Measurements from ENCODE around the gene SLAMF7. TPM values are rescaled to one million over a fixed set of nuclear protein-coding genes. Genes with fewer than 3 reads are reported as not detected.

Gene SLAMF7
- polyA plus RNA-seq, 1 donor (not counting 4 experiments of a cell fraction or from before 2014, with no cell fraction given), result 31.0 TPM

DNA sequence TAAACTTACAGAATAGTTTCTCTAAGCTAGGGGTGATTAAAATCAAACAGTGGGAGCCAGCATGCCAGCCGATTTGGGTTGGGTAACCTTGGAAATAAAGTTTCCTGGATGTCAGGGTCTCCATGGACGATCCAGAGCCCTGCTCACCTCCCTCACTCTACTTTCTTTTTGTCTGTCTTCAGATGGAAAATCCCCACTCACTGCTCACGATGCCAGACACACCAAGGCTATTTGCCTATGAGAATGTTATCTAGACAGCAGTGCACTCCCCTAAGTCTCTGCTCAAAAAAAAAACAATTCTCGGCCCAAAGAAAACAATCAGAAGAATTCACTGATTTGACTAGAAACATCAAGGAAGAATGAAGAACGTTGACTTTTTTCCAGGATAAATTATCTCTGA, 13.9 kb downstream of the SLAMF7 start:
- H3K9me1 ChIP-seq (ENCODE audit: control insufficient read depth, extremely low read depth, insufficient read depth, low read length), result no peaks in the 10 kb centered on the region
- H2AFZ ChIP-seq (ENCODE audit: control insufficient read depth, low read length), result no peak overlapping the region
- H3K4me3 ChIP-seq (ENCODE audit: control insufficient read depth in 2 of 3, extremely low read depth in 1 of 3, insufficient read depth in 2 of 3, low read depth in 1 of 3, low read length in 3 of 3), result no peak overlapping the region
- H3K4me2 ChIP-seq (ENCODE audit: control insufficient read depth, extremely low read depth, insufficient read depth, low read depth, low read length), result no peak overlapping the region
- no peaks in the 10 kb centered on the region for H4K20me1 ChIP-seq (ENCODE audit: control insufficient read depth, extremely low read depth, insufficient read depth, low read length)
- H3K36me3 ChIP-seq (ENCODE audit: control insufficient read depth in 2 of 2, extremely low read depth in 1 of 2, insufficient read depth in 2 of 2, low read length in 2 of 2), result peaks cover 0 to 10% of the 10 kb centered on the region in 2 experiments
- TF ChIP-seq EZH2 (IDR thresholded peaks at IDR 0.05; ENCODE audit: low read length), result no peak
- TF ChIP-seq, protein P1, sequence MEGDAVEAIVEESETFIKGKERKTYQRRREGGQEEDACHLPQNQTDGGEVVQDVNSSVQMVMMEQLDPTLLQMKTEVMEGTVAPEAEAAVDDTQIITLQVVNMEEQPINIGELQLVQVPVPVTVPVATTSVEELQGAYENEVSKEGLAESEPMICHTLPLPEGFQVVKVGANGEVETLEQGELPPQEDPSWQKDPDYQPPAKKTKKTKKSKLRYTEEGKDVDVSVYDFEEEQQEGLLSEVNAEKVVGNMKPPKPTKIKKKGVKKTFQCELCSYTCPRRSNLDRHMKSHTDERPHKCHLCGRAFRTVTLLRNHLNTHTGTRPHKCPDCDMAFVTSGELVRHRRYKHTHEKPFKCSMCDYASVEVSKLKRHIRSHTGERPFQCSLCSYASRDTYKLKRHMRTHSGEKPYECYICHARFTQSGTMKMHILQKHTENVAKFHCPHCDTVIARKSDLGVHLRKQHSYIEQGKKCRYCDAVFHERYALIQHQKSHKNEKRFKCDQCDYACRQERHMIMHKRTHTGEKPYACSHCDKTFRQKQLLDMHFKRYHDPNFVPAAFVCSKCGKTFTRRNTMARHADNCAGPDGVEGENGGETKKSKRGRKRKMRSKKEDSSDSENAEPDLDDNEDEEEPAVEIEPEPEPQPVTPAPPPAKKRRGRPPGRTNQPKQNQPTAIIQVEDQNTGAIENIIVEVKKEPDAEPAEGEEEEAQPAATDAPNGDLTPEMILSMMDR (optimal IDR thresholded peaks at IDR 0.05 in 1 of 3, IDR thresholded peaks at IDR 0.05 in 1 of 3, conservative IDR thresholded peaks at IDR 0.05 in 1 of 3; ENCODE audit: extremely low read depth in 1 of 3, insufficient read depth in 2 of 3, low read length in 3 of 3), result no peak
- FAIRE-seq (no peak), DNase-seq (ENCODE audit: low read depth, low spot score) (no peak)
- no peaks in the 10 kb centered on the region for H3K79me2 ChIP-seq (ENCODE audit: control insufficient read depth, insufficient read depth, low read length)
- H3K9me3 ChIP-seq (ENCODE audit: control insufficient read depth, low read depth, low read length), result no peaks in the 10 kb centered on the region
- H3K27me3 ChIP-seq (ENCODE audit: control insufficient read depth, extremely low read depth, insufficient read depth, low read length), result no peaks in the 10 kb centered on the region
- peaks cover 15% of the 10 kb centered on the region for H3K4me1 ChIP-seq (ENCODE audit: control insufficient read depth, extremely low read depth, insufficient read depth, low read length)
- no peak overlapping the region for H3K27ac ChIP-seq (ENCODE audit: control insufficient read depth, insufficient read depth, low read length)
- H3K9ac ChIP-seq (ENCODE audit: control insufficient read depth, extremely low read depth, insufficient read depth, low read length), result no peak overlapping the region
- dilution Hi-C loops (cut with MboI; ENCODE audit: extremely low pct_ligation_motif_present, low sequenced_read_pairs), result no loop called here

DNA sequence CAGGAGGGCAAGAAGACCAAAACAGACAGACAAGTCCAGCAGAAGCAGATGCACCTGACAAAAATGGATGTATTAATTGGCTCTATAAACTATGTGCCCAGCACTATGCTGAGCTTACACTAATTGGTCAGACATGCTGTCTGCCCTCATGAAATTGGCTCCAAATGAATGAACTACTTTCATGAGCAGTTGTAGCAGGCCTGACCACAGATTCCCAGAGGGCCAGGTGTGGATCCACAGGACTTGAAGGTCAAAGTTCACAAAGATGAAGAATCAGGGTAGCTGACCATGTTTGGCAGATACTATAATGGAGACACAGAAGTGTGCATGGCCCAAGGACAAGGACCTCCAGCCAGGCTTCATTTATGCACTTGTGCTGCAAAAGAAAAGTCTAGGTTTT, 14.5 kb downstream of the SLAMF7 start:
- dilution Hi-C loops (cut with MboI; ENCODE audit: extremely low pct_ligation_motif_present, low sequenced_read_pairs), result no loop called here
- FAIRE-seq (no peak), DNase-seq (ENCODE audit: low read depth, low spot score) (no peak)

More for the DNA sequence above, 14.5 kb downstream of the SLAMF7 start:
- peaks cover 0 to 10% of the 10 kb centered on the region in 2 experiments for H3K36me3 ChIP-seq (ENCODE audit: control insufficient read depth in 2 of 2, extremely low read depth in 1 of 2, insufficient read depth in 2 of 2, low read length in 2 of 2)
- H3K27me3 ChIP-seq (ENCODE audit: control insufficient read depth, extremely low read depth, insufficient read depth, low read length), result no peaks in the 10 kb centered on the region
- TF ChIP-seq, protein P1 (optimal IDR thresholded peaks at IDR 0.05 in 1 of 3, IDR thresholded peaks at IDR 0.05 in 1 of 3, conservative IDR thresholded peaks at IDR 0.05 in 1 of 3; ENCODE audit: extremely low read depth in 1 of 3, insufficient read depth in 2 of 3, low read length in 3 of 3), result no peak
- no peak for TF ChIP-seq EZH2 (IDR thresholded peaks at IDR 0.05; ENCODE audit: low read length)
- no peak overlapping the region for H3K27ac ChIP-seq (ENCODE audit: control insufficient read depth, insufficient read depth, low read length)
- no peak overlapping the region for H3K9ac ChIP-seq (ENCODE audit: control insufficient read depth, extremely low read depth, insufficient read depth, low read length)
- H3K79me2 ChIP-seq (ENCODE audit: control insufficient read depth, insufficient read depth, low read length), result no peaks in the 10 kb centered on the region
- H3K4me3 ChIP-seq (ENCODE audit: control insufficient read depth in 2 of 3, extremely low read depth in 1 of 3, insufficient read depth in 2 of 3, low read depth in 1 of 3, low read length in 3 of 3), result no peak overlapping the region
- no peaks in the 10 kb centered on the region for H3K9me3 ChIP-seq (ENCODE audit: control insufficient read depth, low read depth, low read length)
- no peaks in the 10 kb centered on the region for H4K20me1 ChIP-seq (ENCODE audit: control insufficient read depth, extremely low read depth, insufficient read depth, low read length)
- no peak overlapping the region for H2AFZ ChIP-seq (ENCODE audit: control insufficient read depth, low read length)
- H3K9me1 ChIP-seq (ENCODE audit: control insufficient read depth, extremely low read depth, insufficient read depth, low read length), result no peaks in the 10 kb centered on the region
- peaks cover 8% of the 10 kb centered on the region for H3K4me1 ChIP-seq (ENCODE audit: control insufficient read depth, extremely low read depth, insufficient read depth, low read length)
- no peak overlapping the region for H3K4me2 ChIP-seq (ENCODE audit: control insufficient read depth, extremely low read depth, insufficient read depth, low read depth, low read length)
